ENCODE results near the gene ARPC5L. TPM values are rescaled to one million over a fixed set of nuclear protein-coding genes. Genes with fewer than 3 reads are reported as not detected.
A peak's percentile ranks its signal among the peaks of the same experiment; 100 is the strongest.

Gene ARPC5L
- total and polyA plus RNA-seq, 2 experiments from 2014 or later, result 24.3 to 88.8 TPM

DNA sequence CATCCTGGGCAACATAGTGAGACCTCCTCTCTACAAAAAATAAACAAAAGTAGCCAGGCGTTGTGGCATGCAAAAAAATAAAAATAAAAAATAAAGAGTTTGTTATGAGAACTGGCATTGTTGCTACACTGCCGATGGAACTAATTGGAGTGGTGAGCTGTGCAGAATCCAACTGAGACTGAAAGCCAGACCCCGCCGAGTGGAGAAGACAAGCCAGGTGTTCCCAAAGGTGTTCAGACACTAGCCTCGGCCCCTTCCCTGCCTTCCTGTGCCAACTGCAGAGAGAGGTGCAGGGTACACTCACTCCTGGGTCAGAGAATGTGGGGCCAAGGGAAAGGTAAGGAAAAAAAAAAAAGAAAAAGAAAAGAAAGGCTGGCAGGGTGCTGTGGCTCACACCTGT, 46.3 kb upstream of the ARPC5L start:
- H3K27ac ChIP-seq, result no peak overlapping the region
- H3K4me3 ChIP-seq, result no peak overlapping the region
- H3K27me3 ChIP-seq, result no peaks in the 10 kb centered on the region
- H3K4me1 ChIP-seq (ENCODE audit: low read depth), result peaks cover 10% of the 10 kb centered on the region
- DNase-seq (ENCODE audit: low read depth in 1 of 2, low spot score in 1 of 2), result no peak
- no peaks in the 10 kb centered on the region for H3K36me3 ChIP-seq
- H3K9me3 ChIP-seq (ENCODE audit: low read depth), result no peaks in the 10 kb centered on the region
- TF ChIP-seq, protein P1, sequence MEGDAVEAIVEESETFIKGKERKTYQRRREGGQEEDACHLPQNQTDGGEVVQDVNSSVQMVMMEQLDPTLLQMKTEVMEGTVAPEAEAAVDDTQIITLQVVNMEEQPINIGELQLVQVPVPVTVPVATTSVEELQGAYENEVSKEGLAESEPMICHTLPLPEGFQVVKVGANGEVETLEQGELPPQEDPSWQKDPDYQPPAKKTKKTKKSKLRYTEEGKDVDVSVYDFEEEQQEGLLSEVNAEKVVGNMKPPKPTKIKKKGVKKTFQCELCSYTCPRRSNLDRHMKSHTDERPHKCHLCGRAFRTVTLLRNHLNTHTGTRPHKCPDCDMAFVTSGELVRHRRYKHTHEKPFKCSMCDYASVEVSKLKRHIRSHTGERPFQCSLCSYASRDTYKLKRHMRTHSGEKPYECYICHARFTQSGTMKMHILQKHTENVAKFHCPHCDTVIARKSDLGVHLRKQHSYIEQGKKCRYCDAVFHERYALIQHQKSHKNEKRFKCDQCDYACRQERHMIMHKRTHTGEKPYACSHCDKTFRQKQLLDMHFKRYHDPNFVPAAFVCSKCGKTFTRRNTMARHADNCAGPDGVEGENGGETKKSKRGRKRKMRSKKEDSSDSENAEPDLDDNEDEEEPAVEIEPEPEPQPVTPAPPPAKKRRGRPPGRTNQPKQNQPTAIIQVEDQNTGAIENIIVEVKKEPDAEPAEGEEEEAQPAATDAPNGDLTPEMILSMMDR (IDR thresholded peaks at IDR 0.05; ENCODE audit: low read depth, low read length), result no peak

DNA sequence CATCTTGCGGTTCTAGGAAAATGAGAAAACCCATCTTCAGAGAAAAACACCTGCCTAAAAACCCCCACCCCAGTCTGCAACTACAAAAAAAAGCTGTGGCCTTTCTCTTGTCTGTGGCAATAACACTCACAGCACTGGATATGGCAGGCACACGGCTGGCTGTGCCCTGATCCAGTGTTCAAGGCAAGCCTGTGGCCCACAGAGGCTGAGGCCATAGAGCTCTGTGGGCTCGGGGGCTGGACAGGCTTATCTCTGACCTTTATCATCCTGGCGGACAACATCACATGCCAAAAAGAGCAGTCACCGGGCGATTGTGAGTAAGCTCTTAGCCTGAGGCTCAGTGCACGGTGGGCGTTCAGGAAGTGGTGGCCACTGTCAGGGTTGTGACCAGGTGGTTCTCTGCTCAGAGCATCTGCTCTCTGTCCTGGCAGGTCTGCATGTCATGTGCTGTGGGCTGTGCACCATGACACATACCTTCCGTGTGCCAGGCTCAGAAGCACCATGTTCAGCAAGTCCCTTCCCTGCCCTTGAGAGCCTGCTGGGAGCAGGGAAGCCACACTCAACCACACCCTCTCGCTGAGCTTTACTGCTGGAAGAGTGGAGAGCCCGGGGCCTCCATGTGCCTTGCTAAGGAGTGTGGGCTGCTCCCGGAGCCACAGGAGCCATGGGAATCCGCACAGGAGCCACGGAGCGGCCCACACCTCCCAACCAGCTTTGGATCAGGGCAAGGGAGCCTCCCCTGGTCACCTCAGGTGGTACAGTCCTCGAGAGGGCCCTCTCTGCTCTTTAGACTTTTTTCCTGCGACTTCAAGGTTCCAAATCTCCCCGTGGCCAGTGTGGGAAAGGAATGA, 43.3 kb upstream of the ARPC5L start:
- DNase-seq (ENCODE audit: low read depth in 1 of 2, low spot score in 1 of 2), result no peak
- H3K4me1 ChIP-seq (ENCODE audit: low read depth), result no peaks in the 10 kb centered on the region
- TF ChIP-seq, protein P1 (IDR thresholded peaks at IDR 0.05; ENCODE audit: low read depth, low read length), result no peak

DNA sequence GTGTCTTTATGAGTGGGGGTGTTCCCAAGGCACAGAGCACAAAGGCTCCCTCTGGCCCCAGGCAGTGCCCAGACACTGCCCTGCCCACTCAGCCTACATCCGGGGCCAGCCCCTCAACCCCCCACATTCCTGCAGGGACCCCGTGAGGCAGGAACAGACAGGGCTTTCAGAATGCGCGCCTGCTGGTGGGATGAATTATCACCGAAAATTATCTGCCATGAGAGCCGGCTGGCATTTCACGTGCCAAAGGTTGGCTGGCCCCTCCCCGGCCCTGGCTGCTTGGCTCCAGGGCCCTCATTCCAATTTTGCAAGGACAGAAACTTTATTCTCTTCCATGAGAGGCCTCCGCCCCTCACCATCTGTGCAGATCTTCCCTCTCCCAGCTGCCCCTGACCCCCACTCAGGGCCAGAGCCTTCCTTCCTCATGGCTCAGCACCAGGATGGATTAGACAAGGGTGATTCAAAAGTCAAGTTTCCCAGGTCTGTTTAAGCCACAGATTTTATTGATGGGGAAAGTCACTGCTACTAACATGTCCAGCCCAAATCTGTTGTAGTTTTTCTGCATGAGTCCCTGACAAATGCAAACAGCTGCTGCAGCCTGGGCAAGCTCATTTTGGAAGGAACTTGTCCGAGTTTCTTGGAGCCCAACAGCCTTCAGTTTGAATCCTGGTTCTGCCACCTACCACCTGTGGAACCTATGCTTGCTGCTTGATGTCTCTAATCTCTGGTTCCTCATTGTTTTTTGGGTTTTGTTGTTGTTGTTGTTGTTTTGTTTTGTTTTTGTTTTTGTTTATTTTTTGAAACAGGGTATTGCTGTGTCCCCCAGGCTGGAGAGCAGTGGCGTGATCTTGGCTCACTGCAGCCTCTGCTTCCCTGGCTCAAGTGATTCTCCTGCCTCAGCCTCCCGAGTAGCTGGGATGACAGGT, 41.0 kb upstream of the ARPC5L start:
- no peaks in the 10 kb centered on the region for H3K27me3 ChIP-seq
- no peaks in the 10 kb centered on the region for H3K9me3 ChIP-seq (ENCODE audit: low read depth)
- H3K4me1 ChIP-seq (ENCODE audit: low read depth), result no peaks in the 10 kb centered on the region
- no peak overlapping the region for H3K4me3 ChIP-seq
- no peak for DNase-seq (ENCODE audit: low read depth in 1 of 2, low spot score in 1 of 2)
- H3K36me3 ChIP-seq, result no peaks in the 10 kb centered on the region
- TF ChIP-seq, protein P1 (IDR thresholded peaks at IDR 0.05; ENCODE audit: low read depth, low read length), result no peak
- no peak overlapping the region for H3K27ac ChIP-seq

More for the DNA sequence above, 43.3 kb upstream of the ARPC5L start:
- Histone ChIP-seq H3K27ac (peak overlapping the region; percentile 65), H3K4me3 (no peak overlapping the region), H3K36me3 (no peaks in the 10 kb centered on the region), H3K9me3 (ENCODE audit: low read depth) (no peaks in the 10 kb centered on the region), H3K27me3 (no peaks in the 10 kb centered on the region)

DNA sequence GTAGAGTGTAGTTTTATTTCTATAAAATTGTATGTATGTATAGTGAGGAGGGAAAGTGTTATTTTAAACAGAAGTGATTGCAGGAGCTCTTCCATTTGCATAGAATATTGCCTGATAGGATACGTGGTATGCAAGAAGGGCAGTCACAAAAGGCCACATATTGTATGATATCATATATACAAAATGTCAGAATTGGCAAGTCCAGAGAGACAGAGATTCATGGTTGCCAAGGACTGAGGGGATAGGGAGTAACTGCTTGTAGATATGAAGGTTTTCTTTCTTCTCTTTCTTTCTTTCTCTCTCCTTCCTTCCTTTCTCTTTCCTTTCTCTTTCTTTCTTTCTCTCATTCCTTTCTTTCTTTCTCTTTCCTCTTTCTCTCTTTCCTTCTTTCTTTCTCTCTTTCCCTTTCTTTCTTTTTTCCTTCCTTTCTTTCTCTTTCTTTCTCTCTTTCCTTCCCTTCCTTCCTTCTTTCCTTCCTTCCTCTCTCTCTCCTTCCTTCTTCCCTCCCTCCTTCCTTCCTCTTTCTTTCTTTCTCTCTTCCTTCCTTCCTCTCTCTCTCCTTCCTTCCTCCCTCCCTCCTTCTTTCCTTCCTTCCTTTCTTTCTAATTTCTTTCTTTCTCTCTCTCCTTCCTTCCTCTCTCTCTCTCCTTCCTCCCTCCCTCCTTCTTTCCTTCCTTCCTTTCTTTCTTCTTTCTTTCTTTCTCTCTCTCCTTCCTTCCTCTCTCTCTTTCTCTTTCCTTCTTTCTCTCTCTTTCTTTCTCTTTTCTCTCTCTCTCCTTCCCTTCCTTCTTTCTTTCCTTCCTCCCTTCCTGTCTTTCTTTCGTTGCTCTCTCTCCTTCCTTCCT, 33.2 kb upstream of the ARPC5L start:
- Histone ChIP-seq H3K9me3 (ENCODE audit: low read depth) (no peaks in the 10 kb centered on the region), H3K27ac (no peak overlapping the region), H3K27me3 (no peaks in the 10 kb centered on the region), H3K4me3 (no peak overlapping the region), H3K4me1 (ENCODE audit: low read depth) (no peaks in the 10 kb centered on the region), H3K36me3 (no peaks in the 10 kb centered on the region)
- TF ChIP-seq, protein P1 (IDR thresholded peaks at IDR 0.05; ENCODE audit: low read depth, low read length), result no peak
- no peak for DNase-seq (ENCODE audit: low read depth in 1 of 2, low spot score in 1 of 2)

DNA sequence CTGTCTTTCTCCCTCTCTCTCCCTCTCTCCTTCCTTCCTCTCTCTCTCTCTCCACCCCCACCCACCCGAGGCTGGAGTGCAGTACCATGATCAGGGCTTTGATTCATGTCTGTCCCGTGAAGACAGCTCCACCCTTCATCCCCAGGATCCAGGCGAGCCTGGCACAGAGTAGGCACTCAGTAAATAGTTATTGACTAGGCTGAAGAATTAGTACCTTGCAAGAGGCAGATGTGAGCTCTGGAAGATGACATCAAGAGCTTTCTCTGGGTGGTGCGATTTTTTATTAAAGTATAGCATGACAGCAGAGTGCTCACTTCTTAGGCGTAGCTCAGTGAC, 32.6 kb upstream of the ARPC5L start:
- Histone ChIP-seq H3K4me1 (ENCODE audit: low read depth) (peaks cover 1% of the 10 kb centered on the region), H3K4me3 (no peak overlapping the region), H3K27ac (no peak overlapping the region), H3K27me3 (no peaks in the 10 kb centered on the region), H3K9me3 (ENCODE audit: low read depth) (no peaks in the 10 kb centered on the region), H3K36me3 (no peaks in the 10 kb centered on the region)
- DNase-seq (ENCODE audit: low read depth in 1 of 2, low spot score in 1 of 2), result no peak
- TF ChIP-seq, protein P1 (IDR thresholded peaks at IDR 0.05; ENCODE audit: low read depth, low read length), result no peak

Data from cardiac muscle cell (in vitro differentiated cells and primary cell).